Measurements from ENCODE around the gene ANAPC5. TPM values are rescaled to one million over a fixed set of nuclear protein-coding genes. Genes with fewer than 3 reads are reported as not detected.
"Not testable (repeated sequence)": the region's sequence is repeated elsewhere in the genome, so short reads cannot be mapped to it uniquely, and the experiment has no call there.

ANAPC5 gene
- total RNA-seq, 2 donors from 2014 or later, result 95.5 to 125 TPM

DNA sequence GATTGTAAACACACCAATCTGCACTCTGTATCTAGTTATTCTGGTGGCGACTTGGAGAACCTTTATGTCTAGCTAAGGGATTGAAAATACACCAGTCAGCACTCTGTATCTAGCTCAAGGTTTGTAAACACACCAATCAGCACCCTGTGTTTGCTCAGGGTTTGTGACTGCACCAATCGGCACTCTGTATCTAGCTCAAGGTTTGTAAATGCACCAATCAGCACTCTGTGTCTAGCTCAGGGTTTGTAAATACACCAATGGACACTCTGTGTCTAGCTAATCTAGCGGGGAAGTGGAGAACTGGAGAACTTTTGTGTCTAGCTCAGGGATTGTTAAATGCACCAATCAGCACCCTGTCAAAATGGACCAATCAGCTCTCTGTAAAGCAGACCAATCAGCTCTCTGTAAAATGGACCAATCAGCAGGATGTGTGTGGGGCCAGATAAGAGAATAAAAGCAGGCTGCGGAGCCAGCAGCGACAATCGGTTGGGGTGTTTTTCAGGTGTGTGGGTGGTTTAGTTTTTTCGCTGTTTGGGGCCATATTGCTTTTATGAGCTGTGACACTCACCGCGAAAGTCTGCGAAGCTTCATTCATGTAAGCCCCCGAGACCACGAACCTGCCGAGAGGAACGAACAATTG, 22.9 kb upstream of the ANAPC5 start:
- not testable (repeated sequence) for H3K9me3 Mint-ChIP-seq; H3K27ac Mint-ChIP-seq; H3K36me3 Mint-ChIP-seq; ATAC-seq; DNase-seq (ENCODE audit: low spot score in 2 of 2)

GRCh38 chr12:121374336-121374735, 22.1 kb upstream of the ANAPC5 start:
- not testable (repeated sequence) for H3K27ac Mint-ChIP-seq; H3K9me3 Mint-ChIP-seq; DNase-seq (ENCODE audit: low spot score in 2 of 2); H3K36me3 Mint-ChIP-seq; ATAC-seq

DNA sequence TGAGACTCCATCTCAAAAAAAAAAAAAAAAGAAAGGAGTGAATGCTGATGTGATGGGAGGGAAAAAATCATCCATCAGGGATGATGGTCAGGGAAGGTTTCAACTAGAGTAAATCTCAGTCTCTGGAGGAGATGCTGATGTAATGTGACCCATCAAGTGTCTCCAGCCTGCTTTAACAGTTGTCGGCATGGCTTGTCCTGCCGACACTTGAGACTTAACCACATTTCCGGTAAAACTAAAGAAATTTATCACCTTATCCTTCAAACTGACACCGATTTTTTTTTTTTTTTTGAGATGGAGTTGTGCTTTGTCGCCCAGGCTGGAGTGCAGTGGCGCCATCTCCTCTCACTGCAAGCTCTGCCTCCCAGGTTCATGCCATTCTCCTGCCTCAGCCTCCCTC, 21.5 kb upstream of the ANAPC5 start:
- no peaks in the 10 kb centered on the region for H3K36me3 Mint-ChIP-seq
- no peak overlapping the region for H3K27ac Mint-ChIP-seq
- no peak for ATAC-seq
- no peaks in the 10 kb centered on the region for H3K9me3 Mint-ChIP-seq
- DNase-seq (ENCODE audit: low spot score in 2 of 2), result no peak

GRCh38 chr12:121371404-121371803, 19.2 kb upstream of the ANAPC5 start:
- ATAC-seq, result no peak

GRCh38 chr12:121366063-121366459, 13.8 kb upstream of the ANAPC5 start:
- Mint-ChIP-seq H3K27ac (no peak overlapping the region), H3K36me3 (no peaks in the 10 kb centered on the region), H3K9me3 (no peaks in the 10 kb centered on the region)
- no peak for ATAC-seq
- DNase-seq (ENCODE audit: low spot score in 2 of 2), result no peak

More at GRCh38 chr12:121371404-121371803, 19.2 kb upstream of the ANAPC5 start:
- no peak for DNase-seq (ENCODE audit: low spot score in 2 of 2)
- Mint-ChIP-seq H3K36me3 (no peaks in the 10 kb centered on the region), H3K9me3 (no peaks in the 10 kb centered on the region), H3K27ac (no peak overlapping the region)

GRCh38 chr12:121365416-121366062, 13.3 kb upstream of the ANAPC5 start:
- Mint-ChIP-seq H3K36me3 (no peaks in the 10 kb centered on the region), H3K27ac (no peak overlapping the region), H3K9me3 (no peaks in the 10 kb centered on the region)
- DNase-seq (ENCODE audit: low spot score in 2 of 2) (no peak), ATAC-seq (no peak)

DNA sequence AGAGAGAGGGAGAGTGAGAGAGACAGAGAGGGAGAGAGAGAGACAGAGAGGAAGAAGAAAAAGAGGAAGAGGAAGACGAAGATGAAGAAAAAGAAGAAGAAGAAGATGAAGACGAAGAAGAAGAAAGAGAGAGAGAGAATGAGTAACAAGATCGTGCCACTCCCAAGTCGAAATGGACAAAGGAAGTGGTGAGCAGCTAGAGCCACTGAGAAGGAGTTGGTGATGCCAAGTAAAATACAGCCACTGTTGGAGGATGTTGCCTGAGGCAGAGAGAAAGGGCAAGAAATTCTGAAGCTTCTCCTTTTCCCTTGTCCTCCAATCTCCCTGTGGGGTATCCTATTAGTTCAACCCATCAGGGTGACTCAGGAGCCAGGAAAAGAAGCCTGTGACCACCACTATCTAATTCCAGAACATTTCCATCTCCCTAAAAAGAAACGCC, 12.5 kb upstream of the ANAPC5 start:
- no peaks in the 10 kb centered on the region for H3K9me3 Mint-ChIP-seq
- DNase-seq (ENCODE audit: low spot score in 2 of 2) (no peak), ATAC-seq (no peak)
- H3K36me3 Mint-ChIP-seq, result no peaks in the 10 kb centered on the region
- H3K27ac Mint-ChIP-seq, result no peak overlapping the region

DNA sequence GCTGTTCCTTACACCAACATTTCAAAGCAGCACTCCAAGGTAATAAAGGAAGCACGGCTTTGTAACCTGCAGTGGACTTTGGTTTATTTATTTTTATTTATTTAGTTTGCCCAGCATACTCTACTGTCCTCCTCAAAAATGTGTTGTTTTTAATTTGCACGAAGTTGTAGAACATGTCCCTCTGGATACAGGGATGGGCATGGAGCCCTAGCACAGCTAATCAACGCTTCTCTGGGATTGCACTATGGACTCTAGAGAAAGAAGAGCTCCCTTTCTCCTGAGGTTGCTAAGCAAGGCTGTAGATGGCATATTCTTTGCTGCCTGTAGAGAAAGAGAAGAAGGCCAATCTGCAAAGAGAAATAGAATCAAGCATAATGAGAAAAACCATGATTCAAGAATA, 5.9 kb upstream of the ANAPC5 start:
- H3K27ac Mint-ChIP-seq, result no peak overlapping the region
- DNase-seq (ENCODE audit: low spot score in 2 of 2) (no peak), ATAC-seq (no peak)
- no peaks in the 10 kb centered on the region for H3K9me3 Mint-ChIP-seq
- no peaks in the 10 kb centered on the region for H3K36me3 Mint-ChIP-seq

GRCh38 chr12:121357331-121357730, 5.1 kb upstream of the ANAPC5 start:
- Mint-ChIP-seq H3K36me3 (peaks cover 0 to 3% of the 10 kb centered on the region in 2 donors), H3K27ac (no peak overlapping the region), H3K9me3 (no peaks in the 10 kb centered on the region)
- no peak for DNase-seq (ENCODE audit: low spot score in 2 of 2)
- no peak for ATAC-seq

DNA sequence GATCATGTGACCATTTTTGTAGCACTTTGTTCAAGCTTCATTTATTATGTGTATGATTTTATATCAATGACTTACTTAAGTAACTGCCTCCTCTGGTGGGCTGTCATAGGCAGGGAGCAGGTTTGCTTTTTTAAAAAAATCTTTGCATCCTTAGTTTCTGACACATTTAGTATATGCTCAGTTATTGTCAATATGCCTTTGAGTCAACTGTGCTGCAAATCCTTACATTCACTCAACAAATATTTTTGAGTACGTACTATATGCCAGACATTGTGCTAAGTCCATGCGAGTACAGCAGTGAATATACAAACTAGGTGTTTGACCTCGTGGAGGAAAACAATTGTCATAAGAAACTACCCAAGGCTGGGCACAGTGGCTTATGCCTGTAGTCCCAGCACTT, 4.4 kb upstream of the ANAPC5 start:
- no peak overlapping the region for H3K27ac Mint-ChIP-seq
- ATAC-seq, result no peak
- DNase-seq (ENCODE audit: low spot score in 2 of 2), result no peak
- peaks cover 4 to 9% of the 10 kb centered on the region in 2 donors for H3K36me3 Mint-ChIP-seq
- H3K9me3 Mint-ChIP-seq, result no peaks in the 10 kb centered on the region

GRCh38 chr12:121355818-121356217, 3.6 kb upstream of the ANAPC5 start:
- no peak overlapping the region for H3K27ac Mint-ChIP-seq
- peaks cover 5 to 11% of the 10 kb centered on the region in 2 donors for H3K36me3 Mint-ChIP-seq
- ATAC-seq (no peak), DNase-seq (ENCODE audit: low spot score in 2 of 2) (no peak)
- no peaks in the 10 kb centered on the region for H3K9me3 Mint-ChIP-seq

GRCh38 chr12:121352682-121353018, 439 bp upstream of the ANAPC5 start:
- DNase-seq (ENCODE audit: low spot score in 2 of 2), result no peak
- peak overlapping the region; percentile 91 to 92 for H3K27ac Mint-ChIP-seq
- no peaks in the 10 kb centered on the region for H3K9me3 Mint-ChIP-seq
- peaks cover 5 to 11% of the 10 kb centered on the region in 2 donors for H3K36me3 Mint-ChIP-seq
- ATAC-seq, result peak; percentile 11 to 39

DNA sequence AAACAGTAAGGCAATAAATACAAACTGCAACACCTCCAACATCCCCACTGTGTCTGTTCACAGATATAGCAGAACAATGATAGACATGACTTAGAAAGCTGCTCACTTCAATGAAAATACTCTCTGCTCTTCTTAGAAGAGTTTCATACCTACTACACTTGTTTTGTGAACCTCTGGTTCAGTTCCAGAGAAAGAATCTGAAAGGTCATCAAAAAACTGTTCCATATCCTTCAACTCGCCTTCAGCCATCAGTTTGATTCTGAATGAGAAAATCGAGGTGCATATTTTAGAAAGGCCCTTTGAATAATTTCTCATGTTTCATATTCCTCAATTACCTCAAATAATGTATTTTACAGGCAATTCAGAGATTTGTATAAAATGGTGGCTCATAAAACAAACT, 5.5 kb downstream of the ANAPC5 start:
- no peak for ATAC-seq
- DNase-seq (ENCODE audit: low spot score in 2 of 2), result no peak
- no peaks in the 10 kb centered on the region for H3K9me3 Mint-ChIP-seq
- peaks cover 9 to 13% of the 10 kb centered on the region in 2 donors for H3K36me3 Mint-ChIP-seq
- H3K27ac Mint-ChIP-seq, result no peak overlapping the region

- no peaks in the 10 kb centered on the region for H3K9me3 Mint-ChIP-seq
- H3K27ac Mint-ChIP-seq, result no peak overlapping the region
- DNase-seq (ENCODE audit: low spot score in 2 of 2) (no peak), ATAC-seq (no peak)
- H3K36me3 Mint-ChIP-seq, result peaks cover 7 to 10% of the 10 kb centered on the region in 2 donors
These were observed 6.9 kb downstream of the ANAPC5 start for GRCh38 chr12:121345151-121345815.

- H3K27ac Mint-ChIP-seq, result peak overlapping the region in 1 of 2 donors; percentile 61
- DNase-seq (ENCODE audit: low spot score in 2 of 2) (no peak), ATAC-seq (no peak)
- H3K36me3 Mint-ChIP-seq, result peaks cover 7 to 10% of the 10 kb centered on the region in 2 donors
- H3K9me3 Mint-ChIP-seq, result no peaks in the 10 kb centered on the region
These were observed 7.7 kb downstream of the ANAPC5 start for GRCh38 chr12:121344506-121344905.

GRCh38 chr12:121337416-121337815, 14.8 kb downstream of the ANAPC5 start:
- H3K36me3 Mint-ChIP-seq, result peaks cover 5 to 7% of the 10 kb centered on the region in 2 donors
- ATAC-seq, result no peak
- H3K27ac Mint-ChIP-seq, result peak overlapping the region in 1 of 2 donors; percentile 57
- H3K9me3 Mint-ChIP-seq, result no peaks in the 10 kb centered on the region
- no peak for DNase-seq (ENCODE audit: low spot score in 2 of 2)

- ATAC-seq, result peak; percentile 75 to 77
- Mint-ChIP-seq H3K9me3 (no peaks in the 10 kb centered on the region), H3K27ac (peak overlapping the region in 1 of 2 donors; percentile 52), H3K36me3 (peaks cover 5 to 10% of the 10 kb centered on the region in 2 donors)
- peak in 1 of 2 donors; percentile 24 for DNase-seq (ENCODE audit: low spot score in 2 of 2)
These were observed 17.5 kb downstream of the ANAPC5 start for GRCh38 chr12:121334513-121335343.

All from activated naive CD4-positive, alpha-beta T cell treated with anti-CD3 and anti-CD28 coated beads, Interleukin-2, amount 50 U/mL, for 72 hours (primary cell).